Peyer's patch (tissue), 4 donors: ENCODE measurements around the gene MPL.

Experiments used
- CTCF ChIP-seq, 6 experiments: fragments of 450-650 bp in 4 of 6; fragments of 200-600 bp in 2 of 6; sonication (generic) in 1 of 6; IDR thresholded peaks; one replicate each; pipeline ENCODE4 v1.5.1; 2017 to 2019; ENCODE audit warnings: antibody characterized with exemption in 6 of 6, mild to moderate bottlenecking in 3 of 6, moderate library complexity in 1 of 6
- POLR2A ChIP-seq, 2 donors: fragments of 450-650 bp; IDR thresholded peaks; one replicate each; pipeline ENCODE4 v1.5.1; 2017; ENCODE audit warnings: antibody characterized with exemption in 2 of 2, mild to moderate bottlenecking in 2 of 2, moderate library complexity in 2 of 2

- TF ChIP-seq CTCF (IDR thresholded peaks at IDR 0.05) (no peak), POLR2A (IDR thresholded peaks at IDR 0.05) (no peak)
Observed at GRCh38 chr1:43314233-43314632, 23.4 kb upstream of the MPL start.
